OCI-LY1 (cell line): ENCODE measurements around the gene HOXA10.

Experiments used
- H2AFZ ChIP-seq: fragments of 200-600 bp; sonication (generic), shearing (Covaris generic); 2 replicates; pipeline ENCODE4 v1.6.0; 2014; ENCODE audit warnings: antibody characterized with exemption, mild to moderate bottlenecking, low read length
- H3F3A ChIP-seq: fragments of 200-600 bp; sonication (generic), shearing (Covaris generic); 2 replicates; pipeline ENCODE4 v1.6.0; 2014; ENCODE audit warnings: mild to moderate bottlenecking, antibody characterized with exemption, low read length, moderate library complexity; ENCODE audit not compliant: insufficient read depth
- H3K27ac ChIP-seq: fragments of 200-600 bp; sonication (generic); 2 replicates; pipeline ENCODE4 v1.5.1; 2014; ENCODE audit warnings: low read length, mixed run types, mild to moderate bottlenecking, low read depth; ENCODE audit not compliant: poor library complexity, severe bottlenecking
- H3K27me3 ChIP-seq: fragments of 200-600 bp; sonication (generic); 2 replicates; pipeline ENCODE4 v1.6.0; 2014; ENCODE audit warnings: antibody characterized with exemption, mild to moderate bottlenecking, low read length, moderate library complexity; ENCODE audit not compliant: insufficient read depth
- H3K36me3 ChIP-seq: fragments of 200-600 bp; sonication (generic); 2 replicates; pipeline ENCODE4 v1.6.1; 2014; ENCODE audit warnings: mild to moderate bottlenecking, antibody characterized with exemption, low read length, moderate library complexity, mixed read lengths; ENCODE audit not compliant: insufficient read depth
- H3K4me1 ChIP-seq: fragments of 200-600 bp; sonication (generic); 2 replicates; pipeline ENCODE4 v1.5.1; 2014; ENCODE audit warnings: mild to moderate bottlenecking, low read length, moderate library complexity; ENCODE audit not compliant: insufficient read depth, severe bottlenecking
- H3K4me2 ChIP-seq: fragments of 200-600 bp; sonication (generic), shearing (Covaris generic); 2 replicates; pipeline ENCODE4 v1.6.1; 2014; ENCODE audit warnings: low read length
- H3K4me3 ChIP-seq: fragments of 200-600 bp; sonication (generic); 2 replicates; pipeline ENCODE4 v1.5.1; 2014; ENCODE audit warnings: low read length, low read depth, mild to moderate bottlenecking, mixed read lengths; ENCODE audit not compliant: poor library complexity, severe bottlenecking
- H3K79me2 ChIP-seq: fragments of 200-600 bp; shearing (Covaris generic); 2 replicates; pipeline ENCODE4 v1.6.1; 2016; ENCODE audit warnings: mixed run types, low read length, mixed read lengths; ENCODE audit not compliant: insufficient read depth
- H3K9ac ChIP-seq: fragments of 200-600 bp; sonication (generic), shearing (Covaris generic); 2 replicates; pipeline ENCODE4 v1.6.1; 2014; ENCODE audit warnings: mild to moderate bottlenecking, low read length, mixed read lengths
- H3K9me2 ChIP-seq: fragments of 200-600 bp; sonication (generic), shearing (Covaris generic); 2 replicates; pipeline ENCODE4 v1.6.1; 2014; ENCODE audit warnings: low read depth, mild to moderate bottlenecking, low read length, mixed read lengths
- H3K9me3 ChIP-seq: fragments of 200-600 bp; shearing (Covaris generic); 2 replicates; pipeline ENCODE4 v1.6.1; 2014; ENCODE audit warnings: low read length, mixed read lengths
- H4K20me1 ChIP-seq: fragments of 200-600 bp; sonication (generic), shearing (Covaris generic); 2 replicates; pipeline ENCODE4 v1.6.0; 2016; ENCODE audit warnings: mild to moderate bottlenecking, low read length; ENCODE audit not compliant: insufficient read depth
- EZH2 ChIP-seq: fragments of 200-600 bp; sonication (generic), shearing (Covaris generic); IDR thresholded peaks from 2 replicates; pipeline ENCODE4 v1.8.0; 2017; ENCODE audit warnings: borderline replicate concordance, mixed run types, mild to moderate bottlenecking, antibody characterized with exemption, low read length, moderate library complexity, mixed read lengths
- TF ChIP-seq, protein P1 (sequence below): fragments of 200-600 bp; sonication (generic), shearing (Covaris generic); IDR thresholded peaks from 2 replicates; pipeline ENCODE4 v1.5.1; 2017; ENCODE audit warnings: mild to moderate bottlenecking, antibody characterized with exemption, low read length, moderate library complexity, mixed read lengths

The HOXA10 gene

GRCh38 chr7:27191161-27191731 is 17.1 kb upstream of the HOXA10 start:
- H2AFZ ChIP-seq: no peak overlapping the region
- no peaks in the 10 kb centered on the region for H3K9me3 ChIP-seq
- H3K4me2 ChIP-seq: no peak overlapping the region
- peaks cover 6% of the 10 kb centered on the region; the same call in 1 of the 2 replicates for H3K27me3 ChIP-seq
- peaks cover 7% of the 10 kb centered on the region for H3K4me1 ChIP-seq
- TF ChIP-seq, protein P1, sequence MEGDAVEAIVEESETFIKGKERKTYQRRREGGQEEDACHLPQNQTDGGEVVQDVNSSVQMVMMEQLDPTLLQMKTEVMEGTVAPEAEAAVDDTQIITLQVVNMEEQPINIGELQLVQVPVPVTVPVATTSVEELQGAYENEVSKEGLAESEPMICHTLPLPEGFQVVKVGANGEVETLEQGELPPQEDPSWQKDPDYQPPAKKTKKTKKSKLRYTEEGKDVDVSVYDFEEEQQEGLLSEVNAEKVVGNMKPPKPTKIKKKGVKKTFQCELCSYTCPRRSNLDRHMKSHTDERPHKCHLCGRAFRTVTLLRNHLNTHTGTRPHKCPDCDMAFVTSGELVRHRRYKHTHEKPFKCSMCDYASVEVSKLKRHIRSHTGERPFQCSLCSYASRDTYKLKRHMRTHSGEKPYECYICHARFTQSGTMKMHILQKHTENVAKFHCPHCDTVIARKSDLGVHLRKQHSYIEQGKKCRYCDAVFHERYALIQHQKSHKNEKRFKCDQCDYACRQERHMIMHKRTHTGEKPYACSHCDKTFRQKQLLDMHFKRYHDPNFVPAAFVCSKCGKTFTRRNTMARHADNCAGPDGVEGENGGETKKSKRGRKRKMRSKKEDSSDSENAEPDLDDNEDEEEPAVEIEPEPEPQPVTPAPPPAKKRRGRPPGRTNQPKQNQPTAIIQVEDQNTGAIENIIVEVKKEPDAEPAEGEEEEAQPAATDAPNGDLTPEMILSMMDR: no peak
- TF ChIP-seq EZH2: no peak
- H3K9ac ChIP-seq: no peak overlapping the region
- no peak overlapping the region for H3K27ac ChIP-seq
- H3K4me3 ChIP-seq: no peak overlapping the region
- no peaks in the 10 kb centered on the region for H3F3A ChIP-seq
- H3K36me3 ChIP-seq: no peaks in the 10 kb centered on the region
- H3K9me2 ChIP-seq: no peaks in the 10 kb centered on the region
- no peaks in the 10 kb centered on the region for H3K79me2 ChIP-seq
- H4K20me1 ChIP-seq: no peaks in the 10 kb centered on the region

GRCh38 chr7:27189997-27190748 is 16.1 kb upstream of the HOXA10 start:
- Histone ChIP-seq H3K4me1 (peaks cover 7% of the 10 kb centered on the region), H4K20me1 (no peaks in the 10 kb centered on the region), H3K4me2 (no peak overlapping the region), H3K9ac (no peak overlapping the region), H3K27ac (no peak overlapping the region), H3F3A (no peaks in the 10 kb centered on the region), H3K9me3 (no peaks in the 10 kb centered on the region), H3K36me3 (no peaks in the 10 kb centered on the region), H3K9me2 (no peaks in the 10 kb centered on the region), H3K4me3 (no peak overlapping the region), H3K27me3 (peaks cover 16% of the 10 kb centered on the region), H2AFZ (no peak overlapping the region), H3K79me2 (no peaks in the 10 kb centered on the region)
- TF ChIP-seq, protein P1: no peak
- no peak for TF ChIP-seq EZH2

GRCh38 chr7:27189295-27189996 is 15.3 kb upstream of the HOXA10 start:
- TF ChIP-seq, protein P1: no peak
- no peak for TF ChIP-seq EZH2
- Histone ChIP-seq H3K4me2 (no peak overlapping the region), H3K9me3 (no peaks in the 10 kb centered on the region), H3K4me3 (no peak overlapping the region), H3K27me3 (peaks cover 22% of the 10 kb centered on the region), H3K36me3 (no peaks in the 10 kb centered on the region), H3F3A (no peaks in the 10 kb centered on the region), H3K9me2 (no peaks in the 10 kb centered on the region), H3K9ac (no peak overlapping the region), H3K27ac (no peak overlapping the region), H2AFZ (no peak overlapping the region), H4K20me1 (no peaks in the 10 kb centered on the region), H3K79me2 (no peaks in the 10 kb centered on the region), H3K4me1 (peaks cover 12% of the 10 kb centered on the region)
